ENCODE data around the gene SLX4IP.

Gene SLX4IP

GRCh38 chr20:10644458-10645204 is 209.5 kb downstream of the SLX4IP start (continued):
- TF ChIP-seq ZFP69B (tag by site-specific recombination; IDR thresholded peaks at IDR 0.05) (no peak), SCRT1 (tag by site-specific recombination; IDR thresholded peaks at IDR 0.05; ENCODE audit: borderline replicate concordance) (no peak), ZBTB11 (tag by site-specific recombination; conservative IDR thresholded peaks at IDR 0.05; ENCODE audit: low read depth) (no peak), ZNF76 (tag by site-specific recombination; IDR thresholded peaks at IDR 0.05; ENCODE audit: borderline replicate concordance, low read depth) (no peak), SP7 (tag by site-specific recombination; IDR thresholded peaks at IDR 0.05) (no peak)
- TF ChIP-seq, protein P1, sequence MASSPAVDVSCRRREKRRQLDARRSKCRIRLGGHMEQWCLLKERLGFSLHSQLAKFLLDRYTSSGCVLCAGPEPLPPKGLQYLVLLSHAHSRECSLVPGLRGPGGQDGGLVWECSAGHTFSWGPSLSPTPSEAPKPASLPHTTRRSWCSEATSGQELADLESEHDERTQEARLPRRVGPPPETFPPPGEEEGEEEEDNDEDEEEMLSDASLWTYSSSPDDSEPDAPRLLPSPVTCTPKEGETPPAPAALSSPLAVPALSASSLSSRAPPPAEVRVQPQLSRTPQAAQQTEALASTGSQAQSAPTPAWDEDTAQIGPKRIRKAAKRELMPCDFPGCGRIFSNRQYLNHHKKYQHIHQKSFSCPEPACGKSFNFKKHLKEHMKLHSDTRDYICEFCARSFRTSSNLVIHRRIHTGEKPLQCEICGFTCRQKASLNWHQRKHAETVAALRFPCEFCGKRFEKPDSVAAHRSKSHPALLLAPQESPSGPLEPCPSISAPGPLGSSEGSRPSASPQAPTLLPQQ (tag by site-specific recombination; IDR thresholded peaks at IDR 0.05), result no peak

DNA sequence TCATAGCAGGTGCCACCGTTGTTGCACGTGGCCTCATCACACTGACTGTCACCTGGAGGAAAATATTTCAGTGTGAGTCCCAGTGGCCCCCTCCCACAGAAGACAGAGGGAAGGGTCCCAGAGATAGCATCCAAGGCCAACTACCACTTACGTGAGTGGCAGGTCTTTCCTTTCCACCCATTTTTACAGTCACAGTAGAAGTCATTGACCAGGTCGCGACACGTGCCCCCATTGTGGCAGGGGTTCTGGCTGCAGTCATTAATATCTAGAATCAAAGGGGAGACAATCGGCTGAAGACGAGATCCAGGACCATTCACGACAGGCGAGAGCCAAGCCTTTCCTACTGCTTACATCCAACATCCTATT is 210.1 kb downstream of the SLX4IP start:
- Histone ChIP-seq H3K27ac (ENCODE audit: extremely low read depth, low read depth, low read length) (no peak overlapping the region), H3K9me3 (ENCODE audit: control insufficient read depth, insufficient read depth, low read depth, low read length) (no peaks in the 10 kb centered on the region), H3K4me1 (ENCODE audit: control insufficient read depth, insufficient read depth, low read length) (no peaks in the 10 kb centered on the region; the same call in 1 of the 2 replicates), H3K36me3 (ENCODE audit: control insufficient read depth in 2 of 2, insufficient read depth in 1 of 2, low read length in 2 of 2) (peaks cover 22 to 100% of the 10 kb centered on the region in 2 experiments), H3K4me3 (ENCODE audit: low read depth, low read length) (no peak overlapping the region)
- POLR2A ChIA-PET, result no interaction called here
- CTCF ChIA-PET, result interaction anchor here (1.0 kb wide), 1 partner anchor 9 kb away, joined by 3 read pairs; no protein-coding TSS in a partner anchor
- TF ChIP-seq ZNF19 (tag by site-specific recombination; IDR thresholded peaks at IDR 0.05; ENCODE audit: low read depth), result no peak

DNA sequence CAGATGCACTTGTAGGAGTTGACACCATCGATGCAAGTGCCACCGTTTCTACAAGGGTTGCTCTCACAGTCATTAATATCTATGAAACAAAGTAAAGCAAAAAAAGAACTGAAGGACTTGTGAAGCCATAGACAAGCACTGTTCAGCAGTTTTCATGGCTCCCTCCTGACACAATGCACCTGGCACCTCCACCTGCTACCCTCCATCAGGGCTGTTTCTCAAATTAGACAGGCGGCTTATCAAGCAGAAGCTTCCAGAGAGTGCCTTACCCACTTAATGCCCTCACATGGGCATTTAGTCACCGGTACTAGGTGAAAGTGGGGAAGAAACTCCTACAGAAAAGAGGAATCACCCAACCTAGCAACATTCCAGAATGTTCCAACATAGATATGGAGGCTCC is 210.9 kb downstream of the SLX4IP start:
- Histone ChIP-seq H3K9me3 (ENCODE audit: control insufficient read depth, insufficient read depth, low read depth, low read length) (no peaks in the 10 kb centered on the region), H3K27ac (ENCODE audit: extremely low read depth, low read depth, low read length) (no peak overlapping the region), H3K4me1 (ENCODE audit: control insufficient read depth, insufficient read depth, low read length) (no peaks in the 10 kb centered on the region; the same call in 1 of the 2 replicates), H3K36me3 (ENCODE audit: control insufficient read depth in 2 of 2, insufficient read depth in 1 of 2, low read length in 2 of 2) (peaks cover 22 to 100% of the 10 kb centered on the region in 2 experiments), H3K4me3 (ENCODE audit: low read depth, low read length) (no peak overlapping the region)
- TF ChIP-seq, protein P2, sequence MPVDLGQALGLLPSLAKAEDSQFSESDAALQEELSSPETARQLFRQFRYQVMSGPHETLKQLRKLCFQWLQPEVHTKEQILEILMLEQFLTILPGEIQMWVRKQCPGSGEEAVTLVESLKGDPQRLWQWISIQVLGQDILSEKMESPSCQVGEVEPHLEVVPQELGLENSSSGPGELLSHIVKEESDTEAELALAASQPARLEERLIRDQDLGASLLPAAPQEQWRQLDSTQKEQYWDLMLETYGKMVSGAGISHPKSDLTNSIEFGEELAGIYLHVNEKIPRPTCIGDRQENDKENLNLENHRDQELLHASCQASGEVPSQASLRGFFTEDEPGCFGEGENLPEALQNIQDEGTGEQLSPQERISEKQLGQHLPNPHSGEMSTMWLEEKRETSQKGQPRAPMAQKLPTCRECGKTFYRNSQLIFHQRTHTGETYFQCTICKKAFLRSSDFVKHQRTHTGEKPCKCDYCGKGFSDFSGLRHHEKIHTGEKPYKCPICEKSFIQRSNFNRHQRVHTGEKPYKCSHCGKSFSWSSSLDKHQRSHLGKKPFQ (tag by site-specific recombination; IDR thresholded peaks at IDR 0.05), result no peak
- TF ChIP-seq KLF1 (tag by site-specific recombination; IDR thresholded peaks at IDR 0.05) (no peak), ZNF791 (tag by site-specific recombination; IDR thresholded peaks at IDR 0.05) (no peak)
- POLR2A ChIA-PET, result no interaction called here
- CTCF ChIA-PET, result interaction anchor here (1.0 kb wide), 1 partner anchor 10 kb away, joined by 3 read pairs; no protein-coding TSS in a partner anchor

DNA sequence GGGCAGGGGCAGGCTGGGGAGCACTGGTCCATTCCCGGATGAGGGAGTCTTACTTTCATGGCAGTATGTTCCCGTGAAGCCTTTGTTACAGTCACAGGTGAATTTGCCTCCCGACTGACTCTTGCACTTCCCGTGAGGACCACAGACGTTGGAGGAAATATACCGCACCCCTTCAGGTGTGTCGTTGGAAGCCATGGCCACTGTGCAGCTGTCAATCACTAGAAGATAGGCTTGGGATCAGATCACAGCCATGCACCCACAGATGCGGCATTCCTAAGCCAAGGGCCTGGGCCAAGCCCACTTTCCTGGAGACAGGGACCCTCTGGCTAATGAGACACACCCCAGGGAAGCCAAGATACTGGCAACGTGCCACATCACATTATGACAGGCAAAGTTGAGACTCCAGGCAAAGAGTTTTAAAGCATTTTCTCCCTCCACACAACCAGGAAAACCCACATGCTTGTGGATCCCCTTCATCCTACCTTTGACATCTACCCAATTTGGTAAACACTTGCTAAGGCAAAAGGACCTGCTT is 211.8 kb downstream of the SLX4IP start:
- POLR2A ChIA-PET, result no interaction called here
- Histone ChIP-seq H3K27ac (ENCODE audit: extremely low read depth, low read depth, low read length) (no peak overlapping the region), H3K4me1 (ENCODE audit: control insufficient read depth, insufficient read depth, low read length) (no peaks in the 10 kb centered on the region; the same call in 1 of the 2 replicates), H3K4me3 (ENCODE audit: low read depth, low read length) (no peak overlapping the region), H3K9me3 (ENCODE audit: control insufficient read depth, insufficient read depth, low read depth, low read length) (no peaks in the 10 kb centered on the region), H3K36me3 (ENCODE audit: control insufficient read depth in 2 of 2, insufficient read depth in 1 of 2, low read length in 2 of 2) (peaks cover 22 to 100% of the 10 kb centered on the region in 2 experiments)
- CTCF ChIA-PET, result interaction anchor here (0.5 to 0.7 kb wide), 2 partner anchors 16 to 83 kb away, joined by 3 to 5 read pairs; no protein-coding TSS in a partner anchor
- TF ChIP-seq ZNF571 (tag by site-specific recombination; IDR thresholded peaks at IDR 0.05) (no peak), ZNF24 (tag by site-specific recombination; IDR thresholded peaks at IDR 0.05) (no peak), ZFHX2 (tag by site-specific recombination; conservative IDR thresholded peaks at IDR 0.05) (no peak), ZNF664 (tag by site-specific recombination; IDR thresholded peaks at IDR 0.05) (no peak), HOXC10 (CRISPR knock-in tag; IDR thresholded peaks at IDR 0.05) (no peak), ZFP41 (tag by site-specific recombination; IDR thresholded peaks at IDR 0.05; ENCODE audit: borderline replicate concordance) (no peak), ZNF354C (tag by site-specific recombination; IDR thresholded peaks at IDR 0.05; ENCODE audit: borderline replicate concordance, low read depth) (no peak)
- TF ChIP-seq, protein P3, sequence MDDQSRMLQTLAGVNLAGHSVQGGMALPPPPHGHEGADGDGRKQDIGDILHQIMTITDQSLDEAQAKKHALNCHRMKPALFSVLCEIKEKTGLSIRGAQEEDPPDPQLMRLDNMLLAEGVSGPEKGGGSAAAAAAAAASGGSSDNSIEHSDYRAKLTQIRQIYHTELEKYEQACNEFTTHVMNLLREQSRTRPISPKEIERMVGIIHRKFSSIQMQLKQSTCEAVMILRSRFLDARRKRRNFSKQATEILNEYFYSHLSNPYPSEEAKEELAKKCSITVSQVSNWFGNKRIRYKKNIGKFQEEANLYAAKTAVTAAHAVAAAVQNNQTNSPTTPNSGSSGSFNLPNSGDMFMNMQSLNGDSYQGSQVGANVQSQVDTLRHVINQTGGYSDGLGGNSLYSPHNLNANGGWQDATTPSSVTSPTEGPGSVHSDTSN (CRISPR knock-in tag; IDR thresholded peaks at IDR 0.05), result no peak
- TF ChIP-seq, protein P4, sequence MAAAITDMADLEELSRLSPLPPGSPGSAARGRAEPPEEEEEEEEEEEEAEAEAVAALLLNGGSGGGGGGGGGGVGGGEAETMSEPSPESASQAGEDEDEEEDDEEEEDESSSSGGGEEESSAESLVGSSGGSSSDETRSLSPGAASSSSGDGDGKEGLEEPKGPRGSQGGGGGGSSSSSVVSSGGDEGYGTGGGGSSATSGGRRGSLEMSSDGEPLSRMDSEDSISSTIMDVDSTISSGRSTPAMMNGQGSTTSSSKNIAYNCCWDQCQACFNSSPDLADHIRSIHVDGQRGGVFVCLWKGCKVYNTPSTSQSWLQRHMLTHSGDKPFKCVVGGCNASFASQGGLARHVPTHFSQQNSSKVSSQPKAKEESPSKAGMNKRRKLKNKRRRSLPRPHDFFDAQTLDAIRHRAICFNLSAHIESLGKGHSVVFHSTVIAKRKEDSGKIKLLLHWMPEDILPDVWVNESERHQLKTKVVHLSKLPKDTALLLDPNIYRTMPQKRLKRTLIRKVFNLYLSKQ (tag by site-specific recombination; IDR thresholded peaks at IDR 0.05; ENCODE audit: borderline replicate concordance), result no peak

All from HEK293 (cell line).